Spleen (tissue), 11 donors: Measurements from ENCODE around the gene ADARB2. TPM values are rescaled to one million over a fixed set of nuclear protein-coding genes. Genes with fewer than 3 reads are reported as not detected.

Source experiments
- DNase-seq: peaks from one replicate; pipeline ENCODE4 v3.0.0-alpha.2; 2020
- H3K27ac ChIP-seq, 8 donors: fragments of 200-600 bp; sonication (generic) in 7 of 8; 1 replicate in 4 of 8; 2 replicates in 4 of 8; pipeline versions ENCODE4 v1.5.0 to v1.8.0; 2016 to 2021; ENCODE audit warnings: inconsistent platforms in 4 of 8, mild to moderate bottlenecking in 4 of 8, moderate library complexity in 1 of 8
- H3K27me3 ChIP-seq, 7 donors: fragments of 200-600 bp; sonication (generic) in 6 of 7; replicated peaks in 1 of 7; 1 replicate in 4 of 7; 2 replicates in 3 of 7; pipeline versions ENCODE4 v1.5.0 to v1.8.0; 2016 to 2021; ENCODE audit warnings: inconsistent platforms in 3 of 7, mild to moderate bottlenecking in 1 of 7
- H3K36me3 ChIP-seq, 6 donors: fragments of 200-600 bp; sonication (generic) in 5 of 6; 1 replicate in 4 of 6; 2 replicates in 2 of 6; pipeline versions ENCODE4 v1.5.0 to v1.8.0; 2016 to 2021; ENCODE audit warnings: inconsistent platforms in 2 of 6
- H3K4me1 ChIP-seq, 6 donors: fragments of 200-600 bp; sonication (generic) in 5 of 6; 1 replicate in 3 of 6; 2 replicates in 3 of 6; pipeline versions ENCODE4 v1.5.0 to v1.8.0; 2016 to 2021; ENCODE audit warnings: inconsistent platforms in 3 of 6
- H3K4me3 ChIP-seq, 8 donors: fragments of 200-600 bp; sonication (generic) in 7 of 8; 1 replicate in 4 of 8; 2 replicates in 4 of 8; pipeline versions ENCODE4 v1.5.0 to v1.8.0; 2016 to 2021; ENCODE audit warnings: inconsistent platforms in 4 of 8, mild to moderate bottlenecking in 4 of 8, moderate library complexity in 2 of 8
- H3K9me3 ChIP-seq, 8 donors: fragments of 200-600 bp; sonication (generic) in 7 of 8; 1 replicate in 4 of 8; 2 replicates in 4 of 8; pipeline versions ENCODE4 v1.5.0 to v1.8.0; 2016 to 2021; ENCODE audit warnings: inconsistent platforms in 4 of 8
- POLR2A ChIP-seq, 3 donors: fragments of 450-650 bp; IDR thresholded peaks; one replicate each; pipeline ENCODE4 v1.5.1; 2017; ENCODE audit warnings: antibody characterized with exemption in 3 of 3, mild to moderate bottlenecking in 1 of 3
- POLR2AphosphoS5 ChIP-seq, 3 donors: sonication (generic); formaldehyde crosslinking; IDR thresholded peaks; one replicate each; pipeline ENCODE4 v1.5.1; 2017; ENCODE audit warnings: antibody characterized with exemption in 3 of 3
- WGBS, 5 donors: extraction: QIAGEN DNeasy Blood & Tissue Kit in 3 of 5; methylation state at CpG; one replicate each; pipeline versions ENCODE4 v1.1.5 to v1.1.7; 2013 to 2018; 5-methylcytosine and 5-hydroxymethylcytosine counted together
- intact Hi-C: fragments of 100-400 bp; cut with DNase I; formaldehyde crosslinking; loops from one replicate; pipeline ENCODE4 v1.15.0; 2023; ENCODE audit warnings: low total_unique reads
- polyA plus RNA-seq, 3 donors: library from polyadenylated mRNA; stranded (reverse); fragments of 200-250 nt; gene quantifications; one replicate each; pipeline ENCODE4 v1.2.1, GENCODE V29; 2013
- total RNA-seq, 7 donors: library from RNA; depleted of rRNA in 3 of 7; stranded (reverse); fragments of >200 nt in 3 of 7; fragmentation: NEBNext Ultra II Directional in 4 of 7; extraction: Animal tissue kit (Norgen Biotek cat#: 25700) in 4 of 7; gene quantifications; one replicate each; pipeline versions ENCODE4 v1.1.0 to v1.2.1, GENCODE V29; 2016 to 2021
- TF ChIP-seq, protein P1 (sequence below), 11 experiments: fragments of 200-600 bp in 7 of 11; fragments of 450-650 bp in 4 of 11; sonication (generic) in 4 of 11; IDR thresholded peaks in 8 of 11; conservative IDR thresholded peaks in 3 of 11; 1 replicate in 7 of 11; 2 replicates in 4 of 11; pipeline versions ENCODE4 v1.4.0 to v1.8.0; 2016 to 2021; ENCODE audit warnings: antibody characterized with exemption in 11 of 11, inconsistent platforms in 4 of 11, mild to moderate bottlenecking in 1 of 11
- donor health status: healthy with polysubstance abuse.
- donor health status: DM: no; HTN: no; CAD: no; lungs with moderate emphysema.
- donor health status: DM: no; HTN: no; CAD: no.
- donor health status: Bipolar disorder and iron deficiency.
- donor health status: healthy.
- donor health status: DM: no; HTN: no; CAD: no.
- donor health status: DM: yes; HTN: yes; CAD: no.

ADARB2 gene
- total and polyA plus RNA-seq, 10 donors = 0.05 to 8.1 (median 0.96) TPM

DNA sequence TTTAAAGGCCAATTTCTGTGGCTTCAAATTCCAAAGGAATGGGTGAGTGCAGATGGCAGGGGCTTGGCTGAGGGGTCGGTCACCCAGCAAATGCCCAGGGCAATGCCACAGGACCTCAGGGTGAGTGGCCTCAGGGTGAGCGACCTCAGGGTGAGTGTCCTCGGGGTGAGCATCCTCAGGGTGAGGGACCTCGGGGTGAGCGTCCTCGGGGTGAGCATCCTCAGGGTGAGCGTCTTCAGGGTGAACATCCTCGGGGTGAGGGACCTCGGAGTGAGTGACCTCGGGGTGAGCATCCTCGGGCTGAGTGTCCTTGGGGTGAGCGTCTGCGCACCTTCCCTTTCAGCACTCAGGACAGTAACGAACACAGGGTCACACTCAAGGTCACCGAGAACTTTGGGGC, 59.2 kb downstream of the ADARB2 start:
- TF ChIP-seq POLR2A (IDR thresholded peaks at IDR 0.05) = no peak
- TF ChIP-seq POLR2AphosphoS5 (IDR thresholded peaks at IDR 0.05) = no peak
- TF ChIP-seq, protein P1, sequence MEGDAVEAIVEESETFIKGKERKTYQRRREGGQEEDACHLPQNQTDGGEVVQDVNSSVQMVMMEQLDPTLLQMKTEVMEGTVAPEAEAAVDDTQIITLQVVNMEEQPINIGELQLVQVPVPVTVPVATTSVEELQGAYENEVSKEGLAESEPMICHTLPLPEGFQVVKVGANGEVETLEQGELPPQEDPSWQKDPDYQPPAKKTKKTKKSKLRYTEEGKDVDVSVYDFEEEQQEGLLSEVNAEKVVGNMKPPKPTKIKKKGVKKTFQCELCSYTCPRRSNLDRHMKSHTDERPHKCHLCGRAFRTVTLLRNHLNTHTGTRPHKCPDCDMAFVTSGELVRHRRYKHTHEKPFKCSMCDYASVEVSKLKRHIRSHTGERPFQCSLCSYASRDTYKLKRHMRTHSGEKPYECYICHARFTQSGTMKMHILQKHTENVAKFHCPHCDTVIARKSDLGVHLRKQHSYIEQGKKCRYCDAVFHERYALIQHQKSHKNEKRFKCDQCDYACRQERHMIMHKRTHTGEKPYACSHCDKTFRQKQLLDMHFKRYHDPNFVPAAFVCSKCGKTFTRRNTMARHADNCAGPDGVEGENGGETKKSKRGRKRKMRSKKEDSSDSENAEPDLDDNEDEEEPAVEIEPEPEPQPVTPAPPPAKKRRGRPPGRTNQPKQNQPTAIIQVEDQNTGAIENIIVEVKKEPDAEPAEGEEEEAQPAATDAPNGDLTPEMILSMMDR (IDR thresholded peaks at IDR 0.05 in 8 of 11, conservative IDR thresholded peaks at IDR 0.05 in 3 of 11) = no peak
- no peak overlapping the region for H3K27ac ChIP-seq
- DNase-seq = no peak
- H3K4me1 ChIP-seq = peaks cover 0 to 7% (median 0%) of the 10 kb centered on the region in 6 donors
- H3K27me3 ChIP-seq = peaks cover 0 to 22% (median 0%) of the 10 kb centered on the region in 7 donors
- WGBS, 5 donors = 83 to 88% (median 86%) methylated on average over 13 to 15 of the region's 15 CpGs
- intact Hi-C loops = no loop called here
- H3K4me3 ChIP-seq = no peak overlapping the region
- H3K36me3 ChIP-seq = no peaks in the 10 kb centered on the region
- H3K9me3 ChIP-seq = no peaks in the 10 kb centered on the region

DNA sequence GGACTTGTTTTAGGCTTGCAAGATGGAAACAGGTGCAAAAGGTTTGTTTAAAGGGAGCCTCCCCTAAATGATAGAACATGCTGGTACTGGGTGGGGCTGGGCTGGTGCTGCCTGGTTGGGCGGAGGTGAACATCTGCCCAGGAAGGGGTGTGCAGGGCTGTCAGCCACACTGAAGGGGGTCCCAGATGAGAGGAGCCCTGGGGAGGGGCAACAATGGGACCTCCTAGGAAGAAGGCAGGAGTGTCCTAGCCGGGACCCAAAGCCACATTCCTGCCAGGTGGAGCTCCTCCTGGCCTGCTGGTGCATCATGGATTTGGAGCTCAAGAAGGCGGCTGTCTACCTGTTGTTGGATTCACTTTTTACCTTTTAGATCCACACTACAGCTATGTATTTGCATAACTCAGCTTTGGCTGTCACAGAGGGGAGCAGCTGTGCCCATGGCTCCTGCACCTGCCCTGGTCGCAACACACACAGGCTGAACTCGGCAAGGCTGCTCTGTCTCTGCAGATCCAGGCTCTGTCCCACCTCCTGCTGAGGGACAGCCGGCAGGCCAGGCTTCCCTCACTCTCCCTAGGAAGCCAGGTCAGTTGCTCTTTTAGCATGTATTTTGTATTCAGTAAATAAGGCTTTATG, 59.9 kb downstream of the ADARB2 start:
- WGBS, 5 donors = 63 to 77% (median 71%) methylated on average over 6 of the region's 6 CpGs
- peaks cover 0 to 26% (median 0%) of the 10 kb centered on the region in 7 donors for H3K27me3 ChIP-seq
- H3K4me1 ChIP-seq = peaks cover 0 to 7% (median 0%) of the 10 kb centered on the region in 6 donors
- no peaks in the 10 kb centered on the region for H3K9me3 ChIP-seq
- H3K4me3 ChIP-seq = no peak overlapping the region
- DNase-seq = no peak
- TF ChIP-seq POLR2AphosphoS5 (IDR thresholded peaks at IDR 0.05) (no peak), POLR2A (IDR thresholded peaks at IDR 0.05) (no peak)
- TF ChIP-seq, protein P1 (IDR thresholded peaks at IDR 0.05 in 8 of 11, conservative IDR thresholded peaks at IDR 0.05 in 3 of 11) = no peak
- no peak overlapping the region for H3K27ac ChIP-seq
- intact Hi-C loops = no loop called here
- H3K36me3 ChIP-seq = no peaks in the 10 kb centered on the region

DNA sequence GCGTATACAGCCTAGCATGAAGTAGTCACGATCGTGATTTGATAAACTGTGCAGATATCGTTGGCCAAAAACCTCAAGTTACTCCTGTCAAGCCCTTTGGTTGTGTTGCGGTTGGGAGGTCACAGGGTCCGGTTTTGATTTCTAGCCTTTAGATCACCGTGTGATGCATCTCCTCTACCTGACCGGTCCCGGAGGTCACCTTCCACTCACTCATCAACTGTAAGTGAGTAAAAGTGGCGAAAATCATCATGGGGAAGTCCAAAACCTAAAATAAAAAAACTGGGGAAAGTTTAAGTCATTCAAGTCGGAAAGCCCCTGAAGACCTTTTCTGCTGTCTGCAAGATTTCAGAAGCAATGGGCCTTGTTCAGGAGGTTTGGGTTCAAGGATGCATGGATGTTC, 62.8 kb downstream of the ADARB2 start:
- no peak for DNase-seq
- WGBS, 5 donors = 66 to 81% (median 76%) methylated on average over 11 of the region's 11 CpGs
- intact Hi-C loops = no loop called here

More for the DNA sequence above, 62.8 kb downstream of the ADARB2 start:
- H3K9me3 ChIP-seq = no peaks in the 10 kb centered on the region
- H3K36me3 ChIP-seq = no peaks in the 10 kb centered on the region
- no peak overlapping the region for H3K4me3 ChIP-seq
- H3K27ac ChIP-seq = no peak overlapping the region
- TF ChIP-seq POLR2A (IDR thresholded peaks at IDR 0.05) (no peak), POLR2AphosphoS5 (IDR thresholded peaks at IDR 0.05) (no peak)
- TF ChIP-seq, protein P1 (IDR thresholded peaks at IDR 0.05 in 8 of 11, conservative IDR thresholded peaks at IDR 0.05 in 3 of 11) = no peak
- H3K4me1 ChIP-seq = peaks cover 0 to 4% (median 0%) of the 10 kb centered on the region in 6 donors
- H3K27me3 ChIP-seq = peaks cover 0 to 30% (median 0%) of the 10 kb centered on the region in 7 donors
